ENCODE data around the gene KHK. TPM values are rescaled to one million over a fixed set of nuclear protein-coding genes. Genes with fewer than 3 reads are reported as not detected.

Gene KHK
- total and polyA plus RNA-seq, 9 of the 15 experiments (the other 6 are each of a cell fraction or from before 2014, with no cell fraction given): 1.5 to 10.7 (median 5.2) TPM

GRCh38 chr2:27086090-27086723 lies 365 bp upstream of the KHK start (continued):
- TF ChIP-seq IRF1 (CRISPR knock-in tag; IDR thresholded peaks at IDR 0.05; ENCODE audit: borderline replicate concordance): no peak
- no peak for TF ChIP-seq ZNF444 (CRISPR knock-in tag; IDR thresholded peaks at IDR 0.05)
- no peak for TF ChIP-seq MCM3 (IDR thresholded peaks at IDR 0.05)
- TF ChIP-seq ESRRA (IDR thresholded peaks at IDR 0.05; ENCODE audit: borderline replicate concordance, low read depth): no peak; the same call in 1 of the 2 replicates
- TF ChIP-seq EGR1 (conservative IDR thresholded peaks at IDR 0.05): peak; percentile 76
- TF ChIP-seq SAFB (IDR thresholded peaks at IDR 0.05; ENCODE audit: borderline replicate concordance, low read depth, low read length): peak; percentile 92
- no peak for TF ChIP-seq HOXB6 (CRISPR knock-in tag; IDR thresholded peaks at IDR 0.05; ENCODE audit: borderline replicate concordance)
- TF ChIP-seq FIP1L1 (IDR thresholded peaks at IDR 0.05; ENCODE audit: low read depth, low read length, poor library complexity, severe bottlenecking): peak; percentile 59
- no peak for TF ChIP-seq ZNF696 (CRISPR knock-in tag; conservative IDR thresholded peaks at IDR 0.05)
- no peak for TF ChIP-seq HINFP (tag; conservative IDR thresholded peaks at IDR 0.05; ENCODE audit: low read depth)
- no peak for TF ChIP-seq PBX2 (CRISPR knock-in tag; IDR thresholded peaks at IDR 0.05; ENCODE audit: low read depth)
- no peak for TF ChIP-seq PBX2 (tag; conservative IDR thresholded peaks at IDR 0.05; ENCODE audit: low read depth)
- TF ChIP-seq CBX3 (IDR thresholded peaks at IDR 0.05; ENCODE audit: borderline replicate concordance in 1 of 2, low read length in 2 of 2): peak in 1 of 2 experiments; percentile 79; a peak in 1 of 3 replicates
- no peak for TF ChIP-seq MAFG (tag; conservative IDR thresholded peaks at IDR 0.05)
- no peak for TF ChIP-seq SMARCE1 (IDR thresholded peaks at IDR 0.05)
- TF ChIP-seq SLC30A9 (CRISPR knock-in tag; IDR thresholded peaks at IDR 0.05): no peak
- peak; percentile 60 for TF ChIP-seq TAF1 (IDR thresholded peaks at IDR 0.05; ENCODE audit: control insufficient read depth, extremely low read depth, insufficient read depth, low read length, severe bottlenecking)
- no peak for TF ChIP-seq SNRNP70 (optimal IDR thresholded peaks at IDR 0.05; ENCODE audit: low read depth, low read length)
- no peak for TF ChIP-seq ZNF311 (CRISPR knock-in tag; IDR thresholded peaks at IDR 0.05)
- TF ChIP-seq STAT5B (CRISPR knock-in tag; IDR thresholded peaks at IDR 0.05): no peak
- no peak for TF ChIP-seq ZNF512 (tag; IDR thresholded peaks at IDR 0.05)
- TF ChIP-seq U2AF2 (optimal IDR thresholded peaks at IDR 0.05; ENCODE audit: low read depth, low read length): no peak
- TF ChIP-seq MAFK (IDR thresholded peaks at IDR 0.05; ENCODE audit: low read length): no peak
- TF ChIP-seq IFI16 (CRISPR knock-in tag; IDR thresholded peaks at IDR 0.05): no peak
